ENCODE data around the gene MUC20. TPM values are rescaled to one million over a fixed set of nuclear protein-coding genes. Genes with fewer than 3 reads are reported as not detected.
A peak's percentile ranks its signal among the peaks of the same experiment; 100 is the strongest.

The MUC20 gene
- total and polyA plus RNA-seq, 9 of the 15 experiments (the other 6 are each of a cell fraction or from before 2014, with no cell fraction given): 0.03 to 0.23 (median 0.15) TPM; not detected in 3

DNA sequence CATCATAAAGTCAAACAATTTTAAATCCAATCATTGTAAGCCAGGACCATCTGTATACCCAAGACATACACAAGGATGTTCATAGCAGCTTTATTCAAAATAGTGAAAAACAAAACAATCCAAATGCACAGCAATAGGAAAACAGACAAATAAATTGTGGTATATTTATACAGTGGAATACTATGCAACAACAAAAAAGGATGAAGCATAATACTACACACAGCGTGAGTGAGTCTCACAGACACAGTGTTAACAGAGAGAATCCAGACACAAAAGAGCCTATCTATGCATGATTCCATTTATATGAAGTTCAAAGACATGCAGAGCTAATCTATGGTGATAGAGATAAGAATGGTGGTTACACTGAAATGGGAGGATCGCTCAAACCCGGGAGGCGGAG lies 5.6 kb upstream of the MUC20 start (continued):
- TF ChIP-seq ZNF311 (CRISPR knock-in tag; IDR thresholded peaks at IDR 0.05): no peak
- no peak for TF ChIP-seq ZNF324 (CRISPR knock-in tag; IDR thresholded peaks at IDR 0.05)
- no peak for TF ChIP-seq PRMT5 (CRISPR knock-in tag; IDR thresholded peaks at IDR 0.05)
- TF ChIP-seq RBFOX2 (IDR thresholded peaks at IDR 0.05; ENCODE audit: low read depth, low read length): no peak
- TF ChIP-seq ZNF347 (CRISPR knock-in tag; IDR thresholded peaks at IDR 0.05; ENCODE audit: low read depth): no peak
- TF ChIP-seq, protein P1, sequence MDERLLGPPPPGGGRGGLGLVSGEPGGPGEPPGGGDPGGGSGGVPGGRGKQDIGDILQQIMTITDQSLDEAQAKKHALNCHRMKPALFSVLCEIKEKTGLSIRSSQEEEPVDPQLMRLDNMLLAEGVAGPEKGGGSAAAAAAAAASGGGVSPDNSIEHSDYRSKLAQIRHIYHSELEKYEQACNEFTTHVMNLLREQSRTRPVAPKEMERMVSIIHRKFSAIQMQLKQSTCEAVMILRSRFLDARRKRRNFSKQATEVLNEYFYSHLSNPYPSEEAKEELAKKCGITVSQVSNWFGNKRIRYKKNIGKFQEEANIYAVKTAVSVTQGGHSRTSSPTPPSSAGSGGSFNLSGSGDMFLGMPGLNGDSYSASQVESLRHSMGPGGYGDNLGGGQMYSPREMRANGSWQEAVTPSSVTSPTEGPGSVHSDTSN (CRISPR knock-in tag; IDR thresholded peaks at IDR 0.05; ENCODE audit: low read depth): no peak
- TF ChIP-seq, protein P1 (tag; conservative IDR thresholded peaks at IDR 0.05; ENCODE audit: low read depth): no peak
- TF ChIP-seq RCOR1 (IDR thresholded peaks at IDR 0.05; ENCODE audit: borderline replicate concordance in 1 of 2, low read depth in 2 of 2, low read length in 2 of 2): peak in 1 of 2 experiments; percentile 65; a peak in 2 of 4 replicates
- TF ChIP-seq ZC3H4 (CRISPR knock-in tag; IDR thresholded peaks at IDR 0.05; ENCODE audit: borderline replicate concordance): no peak
- TF ChIP-seq DPF2 (IDR thresholded peaks at IDR 0.05): no peak
- TF ChIP-seq MTA3 (IDR thresholded peaks at IDR 0.05; ENCODE audit: borderline replicate concordance): no peak
- no peak for TF ChIP-seq ZNF274 (IDR thresholded peaks at IDR 0.05; ENCODE audit: borderline replicate concordance, low read depth, low read length)
- TF ChIP-seq HOXB6 (CRISPR knock-in tag; IDR thresholded peaks at IDR 0.05; ENCODE audit: borderline replicate concordance): no peak
- TF ChIP-seq ESRRA (IDR thresholded peaks at IDR 0.05; ENCODE audit: borderline replicate concordance, low read depth): peak; percentile 49; the same call in 1 of the 2 replicates
- TF ChIP-seq SMARCA5 (IDR thresholded peaks at IDR 0.05): peak; percentile 92; the same call in 1 of the 2 replicates
- no peak for TF ChIP-seq ZNF140 (CRISPR knock-in tag; IDR thresholded peaks at IDR 0.05)
- TF ChIP-seq SRSF9 (IDR thresholded peaks at IDR 0.05; ENCODE audit: borderline replicate concordance, low read depth, low read length): no peak
- no peak for TF ChIP-seq SPI1 (IDR thresholded peaks at IDR 0.05; ENCODE audit: borderline replicate concordance, low read depth, low read length)
- TF ChIP-seq, protein P2, sequence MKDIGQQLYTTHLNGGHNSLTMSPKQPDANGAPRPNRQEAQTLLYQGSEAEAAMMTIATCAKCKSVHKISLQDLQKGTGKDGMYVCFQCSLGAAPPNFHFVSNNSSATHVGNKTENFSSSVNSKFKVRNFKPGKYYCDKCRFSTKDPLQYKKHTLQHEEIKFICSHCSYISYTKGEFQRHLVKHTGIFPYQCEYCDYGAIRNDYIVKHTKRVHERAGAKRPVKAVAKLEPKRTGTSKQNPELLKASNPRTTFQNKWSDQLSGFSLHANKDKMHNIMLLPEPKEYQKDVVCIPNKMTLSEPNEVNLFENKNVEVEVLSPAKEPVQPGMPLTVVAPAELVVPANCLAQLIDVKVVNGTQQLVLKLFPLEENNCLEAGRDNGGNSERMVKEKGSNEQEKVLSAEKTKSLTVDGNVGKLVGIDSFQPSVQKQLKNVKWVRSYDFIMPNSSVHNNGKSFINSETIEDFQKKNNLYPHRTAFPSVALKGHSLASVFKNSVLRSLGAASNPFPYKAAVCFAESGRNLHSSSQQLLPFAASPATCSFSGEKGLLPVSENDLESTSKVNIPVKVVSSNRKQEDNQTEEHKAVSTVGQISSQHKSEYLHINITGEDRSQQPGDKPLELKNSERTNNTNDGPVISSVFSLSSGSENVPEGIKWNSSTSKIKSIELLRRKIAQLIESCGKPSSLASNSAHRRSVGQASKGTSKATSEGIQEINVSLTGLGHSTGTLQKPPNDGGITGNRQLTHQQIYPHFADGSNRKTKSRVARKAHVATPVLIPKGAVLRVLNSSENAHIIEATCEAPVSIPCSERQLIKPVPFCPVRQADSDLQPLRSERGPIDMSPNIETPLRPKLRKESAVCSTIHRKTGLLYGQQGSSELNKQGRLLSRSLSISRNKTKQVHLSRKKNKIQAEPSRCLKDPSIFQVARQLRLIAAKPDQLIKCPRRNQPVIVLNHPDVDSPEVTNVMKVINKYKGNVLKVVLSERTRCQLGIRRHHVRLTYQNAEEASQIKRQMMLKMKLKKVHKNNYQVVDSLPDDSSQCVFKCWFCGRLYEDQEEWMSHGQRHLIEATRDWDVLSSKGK (CRISPR knock-in tag; IDR thresholded peaks at IDR 0.05): no peak
- TF ChIP-seq, protein P3, sequence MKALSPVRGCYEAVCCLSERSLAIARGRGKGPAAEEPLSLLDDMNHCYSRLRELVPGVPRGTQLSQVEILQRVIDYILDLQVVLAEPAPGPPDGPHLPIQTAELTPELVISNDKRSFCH (CRISPR knock-in tag; IDR thresholded peaks at IDR 0.05): no peak
- TF ChIP-seq, protein P3 (tag; IDR thresholded peaks at IDR 0.05): no peak
- no peak for TF ChIP-seq NFIX (CRISPR knock-in tag; IDR thresholded peaks at IDR 0.05; ENCODE audit: low read depth)
- no peak for TF ChIP-seq ZNF41 (CRISPR knock-in tag; conservative IDR thresholded peaks at IDR 0.05)
- no peak for TF ChIP-seq ZNF766 (CRISPR knock-in tag; conservative IDR thresholded peaks at IDR 0.05)
